Islet precursor cell (in vitro differentiated cells): ENCODE data around the gene HADHA.
"Not testable (repeated sequence)": the region's sequence is repeated elsewhere in the genome, so short reads cannot be mapped to it uniquely, and the experiment has no call there.

Source experiments
- DNase-seq: peaks from one replicate; pipeline ENCODE4 v3.0.0-alpha.2; 2018

HADHA gene

GRCh38 chr2:26244309-26245230, at the start of gene HADHA, which contains the start of gene HADHB:
TSS of gene HADHA (minus strand) at chr2:26244632. CDS start at chr2:26244596, 36 bp downstream.
TSS of gene HADHB (plus strand) at chr2:26244939. CDS start at chr2:26254255, 9,316 bp downstream.
- DNase-seq: peak; percentile 98

GRCh38 chr2:26292646-26293045, 48.2 kb upstream of the HADHA start:
- DNase-seq: peak; percentile 72

- no peak for DNase-seq
These were observed 45.6 kb upstream of the HADHA start for GRCh38 chr2:26290001-26290400.

GRCh38 chr2:26285931-26286330, 41.5 kb upstream of the HADHA start:
- DNase-seq: no peak

GRCh38 chr2:26284132-26284531, 39.7 kb upstream of the HADHA start:
- no peak for DNase-seq

- no peak for DNase-seq
These were observed 39.2 kb upstream of the HADHA start for GRCh38 chr2:26283606-26284005.

- DNase-seq: no peak
These were observed 36.8 kb upstream of the HADHA start for GRCh38 chr2:26281226-26281625.

- DNase-seq: no peak
These were observed 35.5 kb upstream of the HADHA start for GRCh38 chr2:26279886-26280285.

- DNase-seq: no peak
These were observed 32.2 kb upstream of the HADHA start for GRCh38 chr2:26276484-26277227.

GRCh38 chr2:26274058-26274613, 29.7 kb upstream of the HADHA start:
- DNase-seq: no peak

GRCh38 chr2:26273501-26273900, 29.1 kb upstream of the HADHA start:
- DNase-seq: no peak

GRCh38 chr2:26270373-26270772, 25.9 kb upstream of the HADHA start:
- no peak for DNase-seq

- no peak for DNase-seq
These were observed 25.2 kb upstream of the HADHA start for GRCh38 chr2:26269571-26270158.

GRCh38 chr2:26268670-26269385, 24.4 kb upstream of the HADHA start:
- DNase-seq: not testable (repeated sequence)

GRCh38 chr2:26268213-26268612, 23.8 kb upstream of the HADHA start:
- DNase-seq: no peak

GRCh38 chr2:26258836-26259235, 14.4 kb upstream of the HADHA start:
- DNase-seq: not testable (repeated sequence)

GRCh38 chr2:26255759-26256384, 11.4 kb upstream of the HADHA start:
- no peak for DNase-seq

GRCh38 chr2:26251893-26252292, 7.5 kb upstream of the HADHA start:
- DNase-seq: no peak

GRCh38 chr2:26249625-26250024, 5.2 kb upstream of the HADHA start:
- no peak for DNase-seq

- DNase-seq: no peak
These were observed 2.4 kb upstream of the HADHA start for GRCh38 chr2:26246818-26247217.

GRCh38 chr2:26245810-26246209, 1.4 kb upstream of the HADHA start:
- DNase-seq: no peak

- DNase-seq: peak; percentile 64
These were observed 850 bp upstream of the HADHA start for GRCh38 chr2:26245231-26245732.
